ENCODE measurements around the gene LCLAT1.
"Not testable (repeated sequence)": the region's sequence is repeated elsewhere in the genome, so short reads cannot be mapped to it uniquely, and the experiment has no call there.

LCLAT1 gene

DNA sequence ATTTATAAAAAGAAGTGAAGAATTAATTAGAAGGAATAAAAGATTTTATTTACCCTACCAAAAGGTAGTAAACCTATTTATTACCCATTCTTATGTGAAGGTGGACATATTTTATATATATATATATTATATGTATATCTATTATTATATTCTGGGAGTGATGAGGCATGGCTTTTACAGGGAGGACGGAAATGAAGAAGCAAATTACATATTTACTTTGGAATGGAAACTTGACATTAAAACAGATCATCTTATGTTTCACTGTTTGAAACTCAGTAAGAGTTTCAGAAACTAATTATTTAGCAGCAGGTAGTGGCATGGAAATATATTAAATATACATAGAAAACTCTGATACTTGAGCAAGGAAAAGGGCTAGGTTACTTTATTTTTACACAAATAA lies 143.4 kb downstream of the LCLAT1 start:
- no peak for DNase-seq (ENCODE audit: low read depth, low spot score)

DNA sequence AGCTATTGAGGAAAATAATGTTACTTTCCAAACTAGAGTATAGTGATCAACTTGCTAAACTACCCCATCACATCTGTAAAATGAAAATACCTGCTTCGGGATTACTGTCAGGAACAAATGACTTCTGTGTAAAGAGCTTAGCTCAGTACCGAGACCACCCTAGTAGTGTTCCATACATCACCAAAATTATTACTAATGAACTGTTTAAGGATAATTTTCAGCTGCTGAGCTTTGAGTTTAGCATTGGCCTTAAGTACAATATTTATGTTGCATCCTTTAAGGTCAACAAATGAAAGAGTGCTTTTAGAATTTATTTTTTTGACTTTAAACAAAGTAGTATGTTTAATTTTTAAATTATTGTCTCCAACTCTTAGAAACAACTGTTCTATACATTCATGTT lies 144.1 kb downstream of the LCLAT1 start:
- DNase-seq (ENCODE audit: low read depth, low spot score), result no peak

DNA sequence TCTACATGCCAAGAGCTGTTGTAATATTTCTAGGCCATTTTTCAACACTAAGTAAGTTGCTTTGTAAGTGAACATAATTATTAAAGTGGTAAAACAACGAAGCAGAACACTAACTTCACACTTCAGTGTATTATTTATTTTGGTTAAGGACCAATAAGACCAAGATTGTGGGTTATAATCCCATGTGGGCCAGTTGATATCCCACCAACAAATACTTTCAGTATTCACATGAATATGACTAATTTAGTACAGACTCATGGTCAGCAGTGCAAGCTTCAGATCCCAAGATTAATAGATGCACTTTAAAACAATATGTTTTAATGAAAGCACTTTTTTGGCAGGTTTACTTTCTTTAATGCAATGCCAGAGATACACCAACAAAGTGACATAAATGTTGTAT lies 154.3 kb downstream of the LCLAT1 start:
- no peak for DNase-seq (ENCODE audit: low read depth, low spot score)

DNA sequence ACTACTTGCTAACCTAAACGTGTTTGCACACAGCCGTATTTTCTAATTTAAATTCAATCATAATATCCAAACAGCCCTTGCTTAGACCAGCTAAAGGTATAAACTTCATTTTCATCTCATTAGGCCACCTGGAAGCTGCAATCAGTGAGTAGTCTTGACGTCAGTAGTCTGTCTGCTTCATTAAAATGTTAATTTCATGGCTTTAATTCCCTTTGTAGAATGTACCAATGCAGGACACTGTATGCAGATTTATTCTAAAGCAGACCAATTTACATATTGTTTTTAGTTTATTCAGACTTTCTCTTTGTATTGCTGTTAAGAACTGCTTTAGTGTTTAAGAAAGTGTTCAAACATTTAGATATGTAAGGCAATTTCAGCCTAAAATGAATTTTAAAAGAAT lies 158.2 kb downstream of the LCLAT1 start:
- DNase-seq (ENCODE audit: low read depth, low spot score), result no peak

DNA sequence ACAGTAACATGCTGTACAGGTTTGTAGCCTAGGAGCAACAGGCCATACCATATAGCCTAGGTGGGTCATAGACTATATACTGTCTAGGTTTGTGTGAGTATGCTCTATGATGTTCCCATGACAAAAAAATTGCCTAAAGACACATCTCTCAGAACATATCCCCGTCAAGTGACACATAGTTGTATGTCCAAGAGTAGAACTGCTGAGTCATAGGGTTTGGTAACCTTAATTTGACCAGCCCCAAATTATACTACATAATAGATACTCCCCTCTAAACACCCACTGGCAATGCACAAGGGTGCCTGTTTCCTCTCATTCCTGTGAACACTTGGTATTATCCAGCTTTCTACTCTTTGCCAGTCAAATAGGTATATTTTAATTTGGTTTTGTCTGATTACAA lies 161.6 kb downstream of the LCLAT1 start:
- DNase-seq (ENCODE audit: low read depth, low spot score), result no peak

DNA sequence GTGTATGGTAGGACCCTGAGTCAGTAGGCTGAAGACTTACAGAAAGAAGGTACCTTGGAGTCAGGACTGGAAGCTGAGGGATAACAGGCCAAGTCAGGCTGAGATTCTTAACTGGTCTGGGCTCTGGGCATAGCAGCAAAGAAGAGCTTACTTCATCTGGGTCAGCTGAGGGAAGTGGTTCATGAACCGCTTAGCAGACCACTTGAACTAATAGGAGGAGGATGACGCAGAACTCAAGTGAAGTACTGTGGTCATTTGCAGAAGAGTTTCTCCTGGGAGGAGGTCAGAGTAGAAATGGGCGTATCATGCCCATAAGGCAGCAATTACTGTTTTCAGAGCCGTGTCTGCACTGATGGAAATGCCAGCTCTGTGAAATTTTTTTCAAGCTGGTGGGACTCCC lies 164.5 kb downstream of the LCLAT1 start:
- DNase-seq (ENCODE audit: low read depth, low spot score), result peak; percentile 15

DNA sequence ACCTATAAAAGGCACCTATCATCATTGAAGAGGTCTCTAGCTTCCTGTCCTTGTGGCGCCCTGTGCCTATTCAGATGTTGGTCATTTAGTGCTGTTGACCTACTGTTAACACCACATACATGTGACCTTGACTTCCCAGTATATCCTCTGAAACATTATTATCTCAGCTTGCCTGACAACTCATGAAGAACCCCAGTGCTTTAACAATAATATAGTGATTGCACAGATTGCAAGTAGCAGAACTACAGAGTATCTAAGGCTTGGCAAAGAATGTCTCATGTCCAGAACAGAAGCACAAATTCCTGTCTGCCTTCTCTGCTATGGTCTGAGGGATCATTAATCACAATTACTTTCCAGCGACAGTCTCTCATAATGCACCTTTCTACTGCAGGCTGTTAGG lies 165.3 kb downstream of the LCLAT1 start:
- no peak for DNase-seq (ENCODE audit: low read depth, low spot score)

DNA sequence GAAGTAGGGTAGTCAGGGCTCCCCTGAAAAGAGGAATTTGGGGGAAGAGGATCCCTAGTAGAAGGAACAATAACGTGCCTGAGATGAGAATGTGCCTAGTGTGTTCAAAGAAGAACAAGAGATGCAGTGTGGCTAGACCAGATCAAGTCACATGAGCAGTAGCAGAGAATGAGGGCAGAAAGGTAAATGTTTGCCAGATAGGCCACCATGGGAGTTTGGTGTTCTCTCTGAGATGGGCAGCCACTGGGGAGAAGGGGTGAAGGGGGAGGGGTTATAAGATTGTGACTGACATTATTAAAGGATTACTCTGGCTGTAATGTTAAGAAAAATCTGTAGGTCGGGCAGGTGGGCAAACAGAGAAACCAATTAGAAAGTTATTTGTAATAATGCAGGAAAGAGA lies 166.0 kb downstream of the LCLAT1 start:
- DNase-seq (ENCODE audit: low read depth, low spot score), result no peak

DNA sequence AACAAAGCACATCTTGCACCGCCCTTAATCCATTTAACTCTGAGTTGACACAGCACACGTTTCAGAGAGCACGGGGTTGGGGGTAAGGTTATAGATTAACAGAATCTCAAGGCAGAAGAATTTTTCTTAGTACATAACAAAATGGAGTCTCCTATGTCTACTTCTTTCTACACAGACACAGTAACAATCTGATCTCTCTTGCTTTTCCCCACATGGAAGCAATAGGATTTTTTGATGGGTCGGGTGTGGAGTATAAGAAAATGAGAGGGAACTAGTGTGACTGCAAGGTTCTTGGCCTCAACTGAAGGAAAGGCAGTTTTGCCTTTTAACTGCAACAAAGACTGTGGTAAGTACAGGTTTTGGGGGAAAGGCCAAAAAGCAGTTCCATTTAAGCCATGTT lies 167.2 kb downstream of the LCLAT1 start:
- DNase-seq (ENCODE audit: low read depth, low spot score), result not testable (repeated sequence)

DNA sequence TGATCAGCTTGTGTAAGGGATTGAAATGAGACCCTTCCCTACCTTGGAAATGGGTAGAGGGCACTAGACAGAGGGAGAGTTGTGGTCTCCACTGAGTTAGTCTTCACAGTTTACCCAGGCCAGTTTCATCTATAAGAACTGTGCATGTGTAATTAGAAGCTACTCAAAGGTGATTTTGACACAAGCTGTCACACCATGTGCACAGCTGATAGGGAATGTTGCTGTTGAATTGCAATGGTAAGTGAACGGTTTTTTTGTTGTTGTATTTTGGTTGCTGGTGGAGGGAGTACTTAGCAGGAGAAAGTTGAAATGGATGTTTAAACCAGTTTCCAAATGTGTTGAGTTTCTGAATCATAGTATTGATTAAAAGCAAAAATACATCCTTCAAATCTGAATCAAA lies 168.9 kb downstream of the LCLAT1 start:
- no peak for DNase-seq (ENCODE audit: low read depth, low spot score)

DNA sequence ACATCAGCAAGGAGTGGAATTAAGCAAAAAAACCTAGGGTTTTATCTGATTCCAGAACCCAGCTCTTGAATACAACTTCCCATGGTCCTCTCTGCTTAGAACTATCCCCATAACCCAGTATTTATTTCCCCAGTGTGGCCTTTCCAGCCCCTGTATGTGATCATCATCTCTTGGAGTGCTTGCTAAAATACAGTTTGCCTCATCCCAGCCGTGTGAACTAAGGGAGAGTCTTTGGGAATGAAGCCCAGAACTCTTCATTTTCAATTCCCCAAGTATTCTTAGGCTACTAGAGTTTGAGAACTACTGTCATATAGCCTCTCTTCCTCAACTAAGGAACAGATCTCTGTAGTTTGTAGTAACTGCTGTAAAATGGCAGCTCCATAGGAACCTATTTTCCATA lies 173.1 kb downstream of the LCLAT1 start:
- DNase-seq (ENCODE audit: low read depth, low spot score), result no peak

DNA sequence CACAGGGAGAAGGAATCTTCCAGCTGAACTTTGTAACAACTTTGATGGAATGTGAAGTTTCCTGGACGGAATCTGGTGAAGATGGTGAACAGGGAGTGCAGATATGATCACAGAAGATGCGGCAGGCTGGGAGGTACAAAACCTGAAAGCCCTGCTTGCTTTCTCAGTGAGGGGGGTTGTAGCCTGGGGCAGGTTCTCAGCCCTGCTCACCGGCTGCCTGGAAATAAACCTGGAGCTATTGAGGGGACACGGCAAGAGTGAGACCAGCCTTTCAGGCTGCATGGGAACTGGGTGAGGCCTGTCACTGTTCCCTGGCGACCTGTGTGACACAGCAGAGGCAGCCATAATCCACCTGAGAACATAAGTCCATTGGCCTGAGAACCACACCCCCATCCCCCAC lies 174.8 kb downstream of the LCLAT1 start:
- DNase-seq (ENCODE audit: low read depth, low spot score), result peak; percentile 71

DNA sequence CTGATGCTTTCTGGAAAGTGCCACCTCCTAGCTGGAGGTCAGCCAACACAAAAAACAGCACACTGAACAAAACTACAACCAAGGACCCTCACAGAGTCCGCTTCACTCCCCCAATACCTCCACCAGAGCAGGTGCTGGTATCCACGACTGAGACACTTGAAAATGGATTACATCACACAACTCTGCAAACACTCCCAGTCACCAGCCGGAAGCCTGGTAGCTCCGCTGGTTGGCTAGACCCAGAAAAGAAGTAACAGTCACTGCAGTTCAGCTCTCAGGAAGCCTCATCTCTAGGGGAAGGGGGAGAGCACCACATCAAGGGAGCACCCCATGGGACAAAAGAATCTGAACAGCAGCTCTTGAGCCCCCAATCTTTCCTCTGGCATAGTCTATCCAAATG lies 175.4 kb downstream of the LCLAT1 start:
- no peak for DNase-seq (ENCODE audit: low read depth, low spot score)

DNA sequence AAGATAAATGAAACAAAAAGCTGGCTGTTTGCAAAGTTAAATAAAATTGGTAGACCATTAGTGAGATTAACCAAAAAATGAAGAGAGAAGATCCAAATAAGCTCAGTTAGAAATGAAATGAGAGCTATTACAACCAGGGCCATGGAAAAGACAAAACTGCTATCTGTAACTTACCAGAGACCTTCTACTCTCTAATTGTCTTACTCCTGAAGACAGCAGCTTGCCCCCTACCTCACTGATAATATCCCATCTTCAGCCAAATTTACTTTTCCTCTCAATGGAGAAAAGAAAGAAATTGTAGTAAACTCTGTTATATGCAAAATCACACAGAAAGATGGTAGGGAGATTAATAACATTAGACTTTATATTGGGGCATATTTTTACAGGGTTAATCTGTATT lies 178.2 kb downstream of the LCLAT1 start:
- DNase-seq (ENCODE audit: low read depth, low spot score), result no peak

DNA sequence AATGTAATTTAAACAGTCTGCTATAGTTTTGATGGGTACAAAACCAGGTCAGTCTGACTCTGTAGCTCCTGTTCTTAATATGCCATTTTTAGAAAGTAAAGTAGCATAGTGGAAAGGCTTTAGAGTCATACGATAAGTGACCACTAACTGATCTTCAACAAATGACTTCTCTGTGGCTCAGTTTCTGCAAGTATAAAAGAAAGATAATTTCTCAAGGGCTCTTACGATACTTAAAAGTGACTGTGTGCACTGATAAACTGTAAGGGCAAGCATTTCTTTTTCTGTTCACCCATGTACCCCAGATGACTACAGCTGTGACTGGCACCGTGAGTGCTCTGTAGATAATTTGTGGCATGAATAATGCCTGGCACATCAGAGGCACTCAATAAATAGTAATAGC lies 178.7 kb downstream of the LCLAT1 start:
- no peak for DNase-seq (ENCODE audit: low read depth, low spot score)

DNA sequence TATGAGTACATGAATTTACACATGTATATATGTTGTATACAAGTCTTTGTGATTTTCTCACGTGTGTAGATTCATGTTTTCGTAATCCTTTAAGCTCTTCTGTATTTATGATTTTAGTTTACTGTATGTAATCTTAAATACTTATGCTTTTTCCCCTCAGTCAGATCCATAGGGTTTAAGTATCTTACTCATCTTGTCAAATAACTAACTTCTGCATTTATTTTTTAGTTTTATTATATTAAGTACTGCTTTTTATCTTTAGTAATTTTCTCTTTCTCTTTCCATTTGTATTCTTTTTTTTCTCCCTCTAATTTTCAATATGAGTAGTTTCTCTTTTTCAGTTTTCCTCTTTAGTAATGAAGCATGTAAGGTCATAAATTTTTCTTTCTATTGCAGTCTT lies 179.4 kb downstream of the LCLAT1 start:
- DNase-seq (ENCODE audit: low read depth, low spot score), result no peak

DNA sequence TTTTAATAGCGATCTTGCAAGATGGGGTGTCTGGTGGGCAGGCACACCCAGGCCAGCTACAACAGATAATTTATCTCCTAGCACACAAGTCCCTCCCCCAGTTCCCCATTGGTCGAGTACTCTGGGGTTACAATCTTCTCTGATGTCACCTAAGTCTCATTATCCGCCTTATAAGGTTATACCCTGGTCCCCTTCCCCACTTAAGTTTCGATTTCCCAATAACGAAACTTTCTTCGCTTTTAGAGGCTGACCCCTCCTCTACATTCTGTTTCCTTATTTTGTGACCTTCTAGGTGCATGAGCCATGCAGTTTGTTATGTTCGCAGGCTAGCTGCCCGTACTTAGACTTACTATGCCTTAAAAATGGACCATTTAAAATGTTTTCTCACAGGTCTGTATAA lies 180.1 kb downstream of the LCLAT1 start:
- no peak for DNase-seq (ENCODE audit: low read depth, low spot score)

DNA sequence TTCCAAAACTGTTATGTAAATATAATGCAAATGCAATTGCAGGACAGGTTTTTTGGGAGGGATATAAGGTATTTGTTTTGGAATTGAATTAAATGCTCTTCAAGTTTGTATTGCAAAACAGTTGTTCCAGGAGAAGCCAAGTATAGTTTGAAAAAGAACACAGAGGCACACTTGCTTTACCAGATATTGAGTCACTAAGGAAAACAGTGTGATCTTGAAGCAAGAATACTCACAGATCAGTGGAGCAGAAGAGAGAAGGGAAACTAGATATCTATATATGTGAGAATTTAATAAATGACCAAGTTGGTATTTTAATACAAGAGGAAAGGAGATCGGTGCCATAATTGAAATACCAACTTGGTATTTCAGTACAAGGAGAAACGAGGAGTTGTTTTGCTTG lies 181.3 kb downstream of the LCLAT1 start:
- DNase-seq (ENCODE audit: low read depth, low spot score), result no peak

DNA sequence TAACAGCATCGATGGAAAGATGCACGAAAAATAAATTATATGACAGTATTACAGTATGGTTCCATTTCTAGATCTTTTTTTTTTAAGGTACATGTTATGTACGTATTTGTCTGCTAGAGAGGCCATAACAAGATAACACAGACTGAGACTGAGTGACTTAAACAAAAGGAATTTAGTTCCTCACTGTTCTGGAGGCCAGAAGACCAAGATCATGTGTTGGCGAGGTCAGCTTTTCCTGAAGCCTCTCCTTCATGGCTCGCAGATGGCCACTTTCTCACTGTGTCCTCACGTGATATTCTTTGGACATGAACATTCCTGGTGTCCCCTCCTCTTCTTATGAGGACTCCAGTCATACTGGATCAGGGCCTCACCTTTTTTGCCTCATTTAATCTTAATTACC lies 182.8 kb downstream of the LCLAT1 start:
- no peak for DNase-seq (ENCODE audit: low read depth, low spot score)

DNA sequence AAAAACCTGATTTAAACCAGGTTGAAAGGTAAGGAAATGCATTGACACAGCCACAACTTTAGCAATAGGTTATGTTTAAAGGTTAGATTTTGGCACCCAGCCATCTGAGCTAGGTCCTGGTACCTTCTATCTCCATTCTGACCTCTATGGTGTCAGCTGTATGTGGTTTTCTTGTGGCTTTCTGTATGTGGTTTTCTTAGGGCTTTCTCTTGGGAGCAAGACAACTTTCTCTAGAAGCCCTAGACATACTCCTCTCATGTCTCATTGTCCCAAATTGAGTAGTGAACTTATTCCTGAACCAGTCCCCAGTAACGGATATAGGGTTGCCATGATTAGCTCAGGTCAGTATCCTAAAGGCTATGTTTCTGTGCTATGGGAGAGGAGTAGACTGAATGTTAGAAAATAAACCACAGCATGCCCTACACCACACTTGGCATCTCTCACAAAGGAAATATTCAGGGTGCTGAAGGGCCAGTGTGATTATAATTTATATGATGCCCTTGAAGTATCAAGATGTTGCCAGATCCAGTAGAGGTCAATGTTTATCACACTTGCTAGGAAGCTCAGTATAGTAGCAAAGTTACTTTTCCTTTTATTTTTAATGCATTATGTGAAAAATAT lies 184.1 kb downstream of the LCLAT1 start:
- no peak for DNase-seq (ENCODE audit: low read depth, low spot score)

DNA sequence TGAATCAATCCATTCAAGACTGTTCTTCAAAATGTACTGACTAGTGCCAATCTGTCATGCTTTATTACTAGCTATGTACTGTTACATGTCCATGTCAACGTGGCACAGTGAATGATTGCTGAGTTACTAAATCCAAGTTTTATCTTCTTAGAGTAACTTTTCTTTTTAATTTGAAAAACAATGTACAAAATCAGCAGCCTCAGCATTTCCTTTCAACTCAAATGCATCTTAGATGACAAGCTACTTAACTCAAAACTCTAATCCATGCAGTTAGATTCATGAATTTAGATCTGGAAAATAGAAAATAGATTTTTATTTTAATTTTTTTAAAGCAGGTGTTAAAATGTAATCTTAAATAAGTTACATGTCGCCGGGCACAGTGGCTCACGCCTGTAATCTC lies 186.0 kb downstream of the LCLAT1 start:
- DNase-seq (ENCODE audit: low read depth, low spot score), result no peak

DNA sequence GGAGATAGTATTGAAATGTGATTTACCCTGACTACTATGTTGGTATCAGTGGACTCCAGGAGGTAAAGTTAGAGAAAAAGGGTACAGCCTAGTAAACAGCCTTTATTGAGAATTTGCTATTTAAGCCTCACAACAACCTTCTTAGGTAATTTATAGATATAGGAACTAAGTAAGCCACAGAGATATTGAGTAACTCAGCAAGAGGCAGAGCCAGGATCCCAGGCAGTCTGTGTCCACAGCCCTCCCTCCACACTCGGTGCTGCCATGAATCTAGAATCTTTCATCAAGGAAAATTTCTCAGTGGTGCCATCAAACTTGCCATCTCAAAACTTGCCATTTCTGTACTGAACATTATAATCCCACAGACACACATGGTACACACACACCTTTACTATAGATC lies 189.3 kb downstream of the LCLAT1 start:
- no peak for DNase-seq (ENCODE audit: low read depth, low spot score)

DNA sequence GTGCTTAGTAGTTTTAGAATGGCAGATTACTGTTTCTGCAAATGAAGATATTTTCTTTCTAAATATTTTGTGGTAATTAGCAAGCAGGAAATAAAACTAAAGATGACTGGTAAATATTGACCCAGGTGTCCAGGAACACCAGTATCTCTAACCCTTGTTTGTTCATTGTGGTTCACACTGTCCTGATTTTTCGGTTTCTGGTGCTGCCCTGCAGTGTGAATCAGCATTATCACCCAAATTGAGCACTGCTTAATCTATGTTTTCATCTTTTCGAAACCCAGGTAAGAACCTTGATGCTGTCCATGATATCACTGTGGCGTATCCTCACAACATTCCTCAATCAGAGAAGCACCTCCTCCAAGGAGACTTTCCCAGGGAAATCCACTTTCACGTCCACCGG lies 192.8 kb downstream of the LCLAT1 start:
- no peak for DNase-seq (ENCODE audit: low read depth, low spot score)

DNA sequence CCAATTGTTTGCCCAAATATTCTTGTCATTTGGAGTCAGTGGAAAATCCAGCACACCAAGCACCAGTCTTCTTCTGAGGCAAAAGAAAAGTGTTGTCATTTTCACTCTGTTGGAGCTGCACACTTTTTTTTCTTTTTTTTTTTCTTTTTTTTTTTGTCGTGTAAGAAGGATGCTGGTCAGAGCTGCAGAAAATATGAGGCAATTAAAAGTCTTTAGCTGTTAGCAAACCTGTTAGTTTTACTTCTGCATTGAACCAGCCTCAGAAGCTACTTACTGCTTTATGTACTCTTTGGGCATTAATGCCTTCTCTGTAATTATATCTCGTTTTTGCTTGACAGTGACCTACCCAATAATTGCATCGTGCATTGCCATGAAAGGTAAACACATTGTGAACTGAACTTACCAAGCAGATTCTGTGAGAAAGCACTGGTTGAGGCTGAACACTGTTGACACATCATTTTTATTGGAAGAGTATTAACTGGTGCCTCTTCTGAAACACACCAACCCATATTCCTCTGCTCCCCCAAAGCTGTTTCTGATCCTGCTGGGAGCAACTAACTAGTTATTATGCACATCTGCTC lies 194.8 kb downstream of the LCLAT1 start:
- DNase-seq (ENCODE audit: low read depth, low spot score), result no peak
